ENCODE data around the gene ACMSD. TPM values are rescaled to one million over a fixed set of nuclear protein-coding genes. Genes with fewer than 3 reads are reported as not detected.

Gene ACMSD
- total RNA-seq, 1 experiment from 2014 or later = not detected

DNA sequence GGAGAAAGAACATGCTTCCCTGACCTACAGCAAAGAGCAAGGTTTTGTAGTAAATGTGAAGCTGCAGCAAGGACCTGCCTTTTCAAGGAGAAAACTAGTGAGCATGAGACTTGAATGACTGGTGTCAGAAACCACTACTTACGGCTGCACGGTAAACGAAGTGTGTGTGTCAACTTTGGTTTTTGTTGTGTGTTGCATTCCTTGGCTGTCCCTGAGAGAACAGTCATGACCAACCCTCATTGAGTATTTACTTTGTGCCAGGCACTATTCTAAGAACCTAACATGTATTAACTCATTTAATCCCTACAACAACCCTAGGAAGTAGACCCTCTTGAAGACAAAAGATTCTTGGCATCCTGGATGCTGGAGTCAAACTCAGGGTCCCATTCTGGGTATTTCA, 22.8 kb downstream of the ACMSD start:
- no peak overlapping the region for H3K4me3 Mint-ChIP-seq (ENCODE audit: low read depth, unreplicated experiment)
- DNase-seq = no peak
- intact Hi-C loops (cut with micrococcal nuclease; ENCODE audit: unreplicated experiment) = no loop called here
- H3K36me3 Mint-ChIP-seq (ENCODE audit: insufficient read depth, unreplicated experiment) = no peaks in the 10 kb centered on the region
- CTCF ChIA-PET = no interaction called here
- H3K9me3 Mint-ChIP-seq (ENCODE audit: low read depth, unreplicated experiment) = no peaks in the 10 kb centered on the region
- TF ChIP-seq, protein P1, sequence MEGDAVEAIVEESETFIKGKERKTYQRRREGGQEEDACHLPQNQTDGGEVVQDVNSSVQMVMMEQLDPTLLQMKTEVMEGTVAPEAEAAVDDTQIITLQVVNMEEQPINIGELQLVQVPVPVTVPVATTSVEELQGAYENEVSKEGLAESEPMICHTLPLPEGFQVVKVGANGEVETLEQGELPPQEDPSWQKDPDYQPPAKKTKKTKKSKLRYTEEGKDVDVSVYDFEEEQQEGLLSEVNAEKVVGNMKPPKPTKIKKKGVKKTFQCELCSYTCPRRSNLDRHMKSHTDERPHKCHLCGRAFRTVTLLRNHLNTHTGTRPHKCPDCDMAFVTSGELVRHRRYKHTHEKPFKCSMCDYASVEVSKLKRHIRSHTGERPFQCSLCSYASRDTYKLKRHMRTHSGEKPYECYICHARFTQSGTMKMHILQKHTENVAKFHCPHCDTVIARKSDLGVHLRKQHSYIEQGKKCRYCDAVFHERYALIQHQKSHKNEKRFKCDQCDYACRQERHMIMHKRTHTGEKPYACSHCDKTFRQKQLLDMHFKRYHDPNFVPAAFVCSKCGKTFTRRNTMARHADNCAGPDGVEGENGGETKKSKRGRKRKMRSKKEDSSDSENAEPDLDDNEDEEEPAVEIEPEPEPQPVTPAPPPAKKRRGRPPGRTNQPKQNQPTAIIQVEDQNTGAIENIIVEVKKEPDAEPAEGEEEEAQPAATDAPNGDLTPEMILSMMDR (IDR thresholded peaks at IDR 0.05; ENCODE audit: unreplicated experiment) = no peak
- H3K27ac Mint-ChIP-seq (ENCODE audit: unreplicated experiment) = no peak overlapping the region
- no peaks in the 10 kb centered on the region for H3K27me3 Mint-ChIP-seq (ENCODE audit: unreplicated experiment)
- no TSS peak for BruUV-seq (replicated peaks)
- H3K4me1 Mint-ChIP-seq (ENCODE audit: low read depth, unreplicated experiment) = peaks cover 2% of the 10 kb centered on the region

DNA sequence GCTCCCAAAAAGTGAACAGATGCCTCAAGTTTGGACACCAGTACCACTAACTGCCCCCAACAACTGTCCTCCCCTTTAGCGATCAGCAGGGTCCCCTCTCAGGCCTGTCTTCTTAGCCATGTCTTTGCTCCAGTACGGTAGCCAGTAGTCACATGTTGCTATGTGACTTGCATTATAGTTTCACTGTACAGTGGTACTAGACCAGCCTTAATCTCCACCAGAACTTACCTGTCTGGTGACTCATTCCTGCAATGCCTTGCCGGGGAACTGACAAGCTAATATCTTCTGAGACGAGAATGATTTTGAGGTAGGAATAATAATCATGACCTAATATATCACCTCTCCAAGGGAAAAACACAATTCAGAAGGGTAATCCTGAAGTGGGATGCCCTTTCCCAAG, 23.7 kb downstream of the ACMSD start:
- Mint-ChIP-seq H3K27me3 (ENCODE audit: unreplicated experiment) (no peaks in the 10 kb centered on the region), H3K9me3 (ENCODE audit: low read depth, unreplicated experiment) (no peaks in the 10 kb centered on the region), H3K4me3 (ENCODE audit: low read depth, unreplicated experiment) (no peak overlapping the region), H3K36me3 (ENCODE audit: insufficient read depth, unreplicated experiment) (no peaks in the 10 kb centered on the region), H3K27ac (ENCODE audit: unreplicated experiment) (no peak overlapping the region), H3K4me1 (ENCODE audit: low read depth, unreplicated experiment) (peaks cover 8% of the 10 kb centered on the region)
- CTCF ChIA-PET = interaction anchor here (0.6 kb wide), 1 partner anchor 105 kb away, joined by 7 read pairs; no protein-coding TSS in a partner anchor
- TF ChIP-seq, protein P1 (IDR thresholded peaks at IDR 0.05; ENCODE audit: unreplicated experiment) = no peak
- intact Hi-C loops (cut with micrococcal nuclease; ENCODE audit: unreplicated experiment) = no loop called here
- no peak for DNase-seq
- no TSS peak for BruUV-seq (replicated peaks)

DNA sequence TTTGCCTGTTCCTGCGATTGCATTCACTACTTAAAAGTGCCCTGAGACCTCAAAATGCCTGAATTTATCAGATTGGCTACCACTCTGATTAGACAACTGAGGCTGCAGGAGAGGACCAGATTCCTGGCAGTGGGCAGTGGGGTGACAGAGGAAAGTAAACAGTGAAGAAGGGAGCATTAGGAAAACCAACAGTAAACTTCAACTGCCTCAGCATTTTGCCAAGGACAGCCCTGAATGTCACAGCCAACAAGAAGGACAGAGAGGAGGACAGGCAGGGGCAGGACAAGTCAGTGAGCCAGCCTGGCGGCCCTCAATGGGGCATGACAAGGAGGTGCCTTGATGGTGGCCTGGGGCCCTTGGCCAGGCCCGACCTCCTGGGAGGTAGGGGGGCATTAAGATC, 24.3 kb downstream of the ACMSD start:
- H3K4me3 Mint-ChIP-seq (ENCODE audit: low read depth, unreplicated experiment) = no peak overlapping the region
- H3K27ac Mint-ChIP-seq (ENCODE audit: unreplicated experiment) = no peak overlapping the region
- H3K9me3 Mint-ChIP-seq (ENCODE audit: low read depth, unreplicated experiment) = no peaks in the 10 kb centered on the region
- TF ChIP-seq, protein P1 (IDR thresholded peaks at IDR 0.05; ENCODE audit: unreplicated experiment) = no peak
- CTCF ChIA-PET = no interaction called here
- H3K36me3 Mint-ChIP-seq (ENCODE audit: insufficient read depth, unreplicated experiment) = no peaks in the 10 kb centered on the region
- intact Hi-C loops (cut with micrococcal nuclease; ENCODE audit: unreplicated experiment) = no loop called here
- no peak for DNase-seq
- peaks cover 8% of the 10 kb centered on the region for H3K4me1 Mint-ChIP-seq (ENCODE audit: low read depth, unreplicated experiment)
- BruUV-seq (replicated peaks) = no TSS peak
- no peaks in the 10 kb centered on the region for H3K27me3 Mint-ChIP-seq (ENCODE audit: unreplicated experiment)

DNA sequence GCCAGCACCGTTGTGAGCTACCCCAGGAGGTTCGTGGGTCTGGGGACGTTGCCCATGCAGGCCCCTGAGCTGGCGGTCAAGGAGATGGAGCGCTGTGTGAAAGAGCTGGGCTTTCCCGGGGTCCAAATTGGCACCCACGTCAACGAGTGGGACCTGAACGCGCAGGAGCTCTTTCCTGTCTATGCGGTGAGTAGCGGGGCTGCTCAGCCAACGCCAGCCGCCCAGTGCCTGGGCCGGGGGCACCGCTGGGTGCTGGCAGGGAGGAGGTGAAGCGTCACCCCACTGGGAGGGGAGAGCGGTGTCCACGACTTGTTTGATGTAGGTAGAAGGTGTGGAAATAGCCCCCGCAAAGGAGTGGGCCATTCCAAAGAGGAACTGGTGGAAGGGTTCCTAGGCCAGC, 25.0 kb downstream of the ACMSD start:
- TF ChIP-seq, protein P1 (IDR thresholded peaks at IDR 0.05; ENCODE audit: unreplicated experiment) = no peak
- CTCF ChIA-PET = no interaction called here
- Mint-ChIP-seq H3K9me3 (ENCODE audit: low read depth, unreplicated experiment) (no peaks in the 10 kb centered on the region), H3K4me1 (ENCODE audit: low read depth, unreplicated experiment) (peaks cover 8% of the 10 kb centered on the region), H3K4me3 (ENCODE audit: low read depth, unreplicated experiment) (no peak overlapping the region), H3K36me3 (ENCODE audit: insufficient read depth, unreplicated experiment) (no peaks in the 10 kb centered on the region), H3K27me3 (ENCODE audit: unreplicated experiment) (no peaks in the 10 kb centered on the region), H3K27ac (ENCODE audit: unreplicated experiment) (no peak overlapping the region)
- no TSS peak for BruUV-seq (replicated peaks)
- intact Hi-C loops (cut with micrococcal nuclease; ENCODE audit: unreplicated experiment) = no loop called here
- no peak for DNase-seq

Measured in Calu3 (cell line).